Endothelial cell of umbilical vein (primary cell): ENCODE data around the gene ANXA6. TPM values are rescaled to one million over a fixed set of nuclear protein-coding genes. Genes with fewer than 3 reads are reported as not detected.

ENCODE experiments used
- BruUV-seq: library from RNA; stranded (reverse); fragments of 400-500 nt; replicated peaks from 2 replicates; lab custom pipeline; 2021; lab: Mats Ljungman, UMichigan
- CTCF ChIA-PET: fragments of 300-600, 350-600 bp; sonication (Branson Sonifier 250); formaldehyde crosslinking; loops from one replicate; lab custom pipeline; 2021; ENCODE audit warnings: antibody characterized with exemption, inconsistent platforms; lab: Charles Lee
- POLR2A ChIA-PET: fragments of 300-600, 350-600 bp; sonication (Branson Sonifier 250); formaldehyde crosslinking; loops from one replicate; lab custom pipeline; 2021; ENCODE audit warnings: antibody characterized with exemption, inconsistent platforms; lab: Charles Lee
- DNase-seq: peaks from one replicate; pipeline ENCODE4 v3.0.0-alpha.2; 2011; ENCODE audit warnings: low read depth, low spot score
- FAIRE-seq: peaks from 2 replicates; lab custom pipeline; 2011; peaks lifted over from hg19 to GRCh38; lab: Jason Lieb, UNC
- H2AFZ ChIP-seq: 2 replicates; pipeline ENCODE4 v1.6.0; 2012; ENCODE audit warnings: low read depth, low read length, control low read depth, inconsistent platforms
- H3K27ac ChIP-seq: 2 replicates; pipeline ENCODE4 v1.5.1; 2011; ENCODE audit warnings: low read depth, mild to moderate bottlenecking, control low read depth, low read length, moderate library complexity; ENCODE audit not compliant: insufficient read depth
- H3K27me3 ChIP-seq, 2 experiments: 2 replicates each; pipeline versions ENCODE4 v1.6.0 to v1.6.1; 2011; ENCODE audit warnings: low read length in 2 of 2, mixed read lengths in 1 of 2; ENCODE audit not compliant: control insufficient read depth in 2 of 2, insufficient read depth in 2 of 2
- H3K36me3 ChIP-seq, 2 experiments: 2 replicates in 1 of 2; 3 replicates in 1 of 2; pipeline ENCODE4 v1.5.1; 2011; ENCODE audit warnings: low read length in 2 of 2, mild to moderate bottlenecking in 1 of 2, moderate library complexity in 1 of 2; ENCODE audit not compliant: control insufficient read depth in 2 of 2, insufficient read depth in 2 of 2; ENCODE audit errors: extremely low read depth in 1 of 2
- H3K4me1 ChIP-seq: 3 replicates; pipeline ENCODE4 v1.5.1; 2011; ENCODE audit warnings: mild to moderate bottlenecking, low read length; ENCODE audit not compliant: control insufficient read depth, insufficient read depth; ENCODE audit errors: extremely low read depth
- H3K4me2 ChIP-seq: 2 replicates; pipeline ENCODE4 v1.6.1; 2011; ENCODE audit warnings: low read length, control low read depth, mixed read lengths; ENCODE audit not compliant: insufficient read depth
- H3K4me3 ChIP-seq, 3 experiments: fragments of 200-600 bp in 1 of 3; sonication (generic), shearing (Covaris generic) in 1 of 3; replicated peaks in 1 of 3; 2 replicates each; pipeline ENCODE4 v1.5.1; 2011 to 2016; ENCODE audit warnings: control low read depth in 3 of 3, low read length in 3 of 3, mild to moderate bottlenecking in 2 of 3, inconsistent platforms in 1 of 3, low read depth in 1 of 3, moderate library complexity in 1 of 3; ENCODE audit not compliant: insufficient read depth in 1 of 3
- H3K79me2 ChIP-seq: 2 replicates; pipeline ENCODE4 v1.6.0; 2012; ENCODE audit warnings: low read length, inconsistent platforms; ENCODE audit not compliant: control insufficient read depth, insufficient read depth
- H3K9ac ChIP-seq: replicated peaks from 2 replicates; pipeline ENCODE3; 2011; ENCODE audit warnings: low read length, control low read depth; ENCODE audit not compliant: insufficient read depth; ENCODE audit errors: extremely low read depth
- H3K9me1 ChIP-seq: replicated peaks from 3 replicates; pipeline ENCODE4 v1.6.0; 2011; ENCODE audit warnings: mild to moderate bottlenecking, low read length; ENCODE audit not compliant: control insufficient read depth, insufficient read depth; ENCODE audit errors: extremely low read depth
- H3K9me3 ChIP-seq: replicated peaks from 2 replicates; pipeline ENCODE4 v1.5.1; 2012; ENCODE audit warnings: low read length, inconsistent platforms; ENCODE audit not compliant: control insufficient read depth, insufficient read depth
- H4K20me1 ChIP-seq: replicated peaks from 2 replicates; pipeline ENCODE3; 2011; ENCODE audit warnings: mild to moderate bottlenecking, low read length; ENCODE audit not compliant: control insufficient read depth, insufficient read depth; ENCODE audit errors: extremely low read depth
- EZH2 ChIP-seq: IDR thresholded peaks from 2 replicates; pipeline ENCODE4 v1.6.1; 2012; ENCODE audit warnings: borderline replicate concordance, low read depth, mild to moderate bottlenecking, moderate library complexity, low read length, inconsistent platforms; ENCODE audit not compliant: severe bottlenecking
- FOS ChIP-seq: IDR thresholded peaks from 2 replicates; pipeline ENCODE4 v1.6.1; 2011; ENCODE audit warnings: mild to moderate bottlenecking, low read length, moderate library complexity, borderline replicate concordance; ENCODE audit not compliant: insufficient read depth
- GATA2 ChIP-seq: IDR thresholded peaks from 2 replicates; pipeline ENCODE4 v1.7.0; 2011; ENCODE audit warnings: low read depth, mild to moderate bottlenecking, moderate library complexity, mixed read lengths, low read length; ENCODE audit not compliant: insufficient read length, insufficient read depth
- JUN ChIP-seq: IDR thresholded peaks from 2 replicates; pipeline ENCODE4 v1.6.1; 2011; ENCODE audit warnings: borderline replicate concordance, low read depth; ENCODE audit not compliant: insufficient read length, insufficient read depth
- MAX ChIP-seq: IDR thresholded peaks from 2 replicates; pipeline ENCODE4 v1.6.1; 2011; ENCODE audit not compliant: insufficient read depth, insufficient read length
- MYC ChIP-seq: IDR thresholded peaks from one replicate; pipeline ENCODE4 v1.6.1; 2011; ENCODE audit warnings: mild to moderate bottlenecking, low read depth, low read length
- POLR2A ChIP-seq: IDR thresholded peaks from 2 replicates; pipeline ENCODE4 v1.6.1; 2012; ENCODE audit warnings: low read depth, mild to moderate bottlenecking, control low read depth, low read length
- POLR2AphosphoS5 ChIP-seq: IDR thresholded peaks from 2 replicates; pipeline ENCODE4 v1.6.1; 2012; ENCODE audit warnings: low read depth, mild to moderate bottlenecking, control low read depth, low read length, moderate library complexity; ENCODE audit not compliant: insufficient read depth
- dilution Hi-C: fragments of 300-500 bp; cut with MboI; formaldehyde crosslinking; loops from one replicate; pipeline ENCODE4 v1.15.0; 2019; ENCODE audit warnings: low sequenced_read_pairs; ENCODE audit not compliant: extremely low pct_ligation_motif_present
- intact Hi-C: fragments of 100-400 bp; cut with micrococcal nuclease; formaldehyde crosslinking; loops from one replicate; pipeline ENCODE4 v1.10.0; 2022
- polyA plus RNA-seq, 4 experiments: library from polyadenylated mRNA; depleted of rRNA in 3 of 4; stranded (reverse) in 3 of 4; unstranded in 1 of 4; fragments of >200 nt; gene quantifications; 2 replicates each; pipeline versions ENCODE4 v1.2.1 to v1.2.3, GENCODE V29; 2011 to 2012; ENCODE audit warnings: missing spikeins in 1 of 4
- total RNA-seq: library from RNA; stranded (reverse); gene quantifications from 2 replicates; pipeline ENCODE4 v1.2.3, GENCODE V29; 2021
- TF ChIP-seq, protein P1 (sequence below), 2 donors: IDR thresholded peaks; 1 replicate in 1 of 2; 2 replicates in 1 of 2; pipeline ENCODE4 v1.5.1; 2011; ENCODE audit warnings: low read length in 2 of 2, mild to moderate bottlenecking in 2 of 2, moderate library complexity in 2 of 2, control low read depth in 1 of 2, inconsistent platforms in 1 of 2, low read depth in 1 of 2; ENCODE audit not compliant: insufficient read depth in 1 of 2; ENCODE audit errors: extremely low read depth in 1 of 2

Gene ANXA6
- total and polyA plus RNA-seq, 2 donors (not counting 3 experiments of a cell fraction or from before 2014, with no cell fraction given): 195 to 266 TPM

GRCh38 chr5:151180291-151180690 lies 22.7 kb upstream of the ANXA6 start:
- Histone ChIP-seq H3K9ac (no peak overlapping the region), H3K27me3 (no peaks in the 10 kb centered on the region), H2AFZ (no peak overlapping the region), H3K9me1 (no peaks in the 10 kb centered on the region), H4K20me1 (no peaks in the 10 kb centered on the region), H3K36me3 (no peaks in the 10 kb centered on the region), H3K79me2 (no peaks in the 10 kb centered on the region), H3K4me2 (no peak overlapping the region), H3K4me1 (no peaks in the 10 kb centered on the region), H3K4me3 (no peak overlapping the region), H3K9me3 (no peaks in the 10 kb centered on the region), H3K27ac (no peak overlapping the region)
- ChIA-PET POLR2A (no interaction called here), CTCF (no interaction called here)
- DNase-seq (no peak), FAIRE-seq (no peak)
- dilution Hi-C loops: no loop called here
- TF ChIP-seq MAX: no peak
- TF ChIP-seq, protein P1, sequence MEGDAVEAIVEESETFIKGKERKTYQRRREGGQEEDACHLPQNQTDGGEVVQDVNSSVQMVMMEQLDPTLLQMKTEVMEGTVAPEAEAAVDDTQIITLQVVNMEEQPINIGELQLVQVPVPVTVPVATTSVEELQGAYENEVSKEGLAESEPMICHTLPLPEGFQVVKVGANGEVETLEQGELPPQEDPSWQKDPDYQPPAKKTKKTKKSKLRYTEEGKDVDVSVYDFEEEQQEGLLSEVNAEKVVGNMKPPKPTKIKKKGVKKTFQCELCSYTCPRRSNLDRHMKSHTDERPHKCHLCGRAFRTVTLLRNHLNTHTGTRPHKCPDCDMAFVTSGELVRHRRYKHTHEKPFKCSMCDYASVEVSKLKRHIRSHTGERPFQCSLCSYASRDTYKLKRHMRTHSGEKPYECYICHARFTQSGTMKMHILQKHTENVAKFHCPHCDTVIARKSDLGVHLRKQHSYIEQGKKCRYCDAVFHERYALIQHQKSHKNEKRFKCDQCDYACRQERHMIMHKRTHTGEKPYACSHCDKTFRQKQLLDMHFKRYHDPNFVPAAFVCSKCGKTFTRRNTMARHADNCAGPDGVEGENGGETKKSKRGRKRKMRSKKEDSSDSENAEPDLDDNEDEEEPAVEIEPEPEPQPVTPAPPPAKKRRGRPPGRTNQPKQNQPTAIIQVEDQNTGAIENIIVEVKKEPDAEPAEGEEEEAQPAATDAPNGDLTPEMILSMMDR (IDR thresholded peaks at IDR 0.05; ENCODE audit: extremely low read depth in 1 of 2, insufficient read depth in 1 of 2, low read depth in 1 of 2, low read length in 2 of 2): no peak
- no peak for TF ChIP-seq POLR2AphosphoS5
- TF ChIP-seq MYC: no peak
- no peak for TF ChIP-seq JUN
- no peak for TF ChIP-seq FOS
- no peak for TF ChIP-seq POLR2A
- no peak for TF ChIP-seq EZH2
- TF ChIP-seq GATA2: no peak
- no TSS peak for BruUV-seq
- intact Hi-C loops: no loop called here
